K562 (cell line): ENCODE results near the gene FAM20B. TPM values are rescaled to one million over a fixed set of nuclear protein-coding genes. Genes with fewer than 3 reads are reported as not detected.

Experiments
- ATF2 ChIP-seq: sonication (generic); formaldehyde crosslinking; IDR thresholded peaks from 2 replicates; pipeline ENCODE4 v1.8.1; 2022; ENCODE audit warnings: missing genetic modification reagents
- CBX5 ChIP-seq: IDR thresholded peaks from 2 replicates; pipeline ENCODE4 v1.6.1; 2014; ENCODE audit warnings: low read depth, borderline replicate concordance
- ETS1 ChIP-seq: conservative IDR thresholded peaks from 2 replicates; pipeline ENCODE4 v1.6.1; 2011; ENCODE audit warnings: low read depth, mild to moderate bottlenecking, low read length; ENCODE audit not compliant: control insufficient read depth
- EZH2 ChIP-seq: IDR thresholded peaks from 2 replicates; pipeline ENCODE4 v1.6.1; 2012; ENCODE audit warnings: low read depth, mild to moderate bottlenecking, inconsistent platforms, low read length, borderline replicate concordance
- ILF3 ChIP-seq: fragments of 450-650 bp; IDR thresholded peaks from 2 replicates; pipeline ENCODE4 v1.6.1; 2018; ENCODE audit warnings: antibody characterized with exemption, mild to moderate bottlenecking, moderate library complexity, borderline replicate concordance
- MAZ ChIP-seq, 2 experiments: fragments of 450-650 bp in 1 of 2; sonication (generic) in 1 of 2; formaldehyde crosslinking; IDR thresholded peaks in 1 of 2; conservative IDR thresholded peaks in 1 of 2; 2 replicates each; pipeline versions ENCODE4 v1.4.0 to v1.5.0; 2020; ENCODE audit warnings: mild to moderate bottlenecking in 1 of 2, missing genetic modification reagents in 1 of 2
- MCM5 ChIP-seq: fragments of 450-650 bp; IDR thresholded peaks from 2 replicates; pipeline ENCODE4 v1.6.1; 2016; ENCODE audit warnings: low read depth
- MYNN ChIP-seq, 2 experiments: sonication (generic); formaldehyde crosslinking in 1 of 2; IDR thresholded peaks; 2 replicates each; pipeline versions ENCODE4 v1.5.0 to v1.6.1; 2016 to 2020; ENCODE audit warnings: antibody characterized with exemption in 1 of 2, missing genetic modification reagents in 1 of 2
- NCOA1 ChIP-seq: fragments of 450-650 bp; IDR thresholded peaks from 2 replicates; pipeline ENCODE4 v1.6.1; 2016; ENCODE audit warnings: low read depth
- PHTF2 ChIP-seq: fragments of 250-450 bp; sonication (Bioruptor Pico); IDR thresholded peaks from 2 replicates; pipeline ENCODE4 v1.5.0; 2021; ENCODE audit warnings: mild to moderate bottlenecking
- POLR2B ChIP-seq: fragments of 450-650 bp; IDR thresholded peaks from 2 replicates; pipeline ENCODE4 v1.6.1; 2018; ENCODE audit warnings: low read depth; ENCODE audit not compliant: partially characterized antibody
- POLR3A ChIP-seq: IDR thresholded peaks from 2 replicates; pipeline ENCODE4 v1.6.1; 2011; ENCODE audit warnings: borderline replicate concordance, mild to moderate bottlenecking, moderate library complexity; ENCODE audit not compliant: insufficient read length, insufficient read depth; ENCODE audit errors: extremely low read depth
- RBBP5 ChIP-seq: fragments of 200-600 bp; sonication (generic); IDR thresholded peaks from 2 replicates; pipeline ENCODE4 v1.6.1; 2012; ENCODE audit warnings: borderline replicate concordance, mild to moderate bottlenecking, low read length, control low read depth, inconsistent platforms; ENCODE audit not compliant: insufficient read depth, poor library complexity, severe bottlenecking
- RFX5 ChIP-seq: IDR thresholded peaks from 2 replicates; pipeline ENCODE4 v1.6.1; 2011; ENCODE audit warnings: low read depth, mild to moderate bottlenecking, improper control_type of control experiment, low read length
- SMAD3 ChIP-seq: fragments of 450-650 bp; formaldehyde crosslinking; conservative IDR thresholded peaks from 2 replicates; pipeline ENCODE4 v1.4.0; 2020; ENCODE audit warnings: mild to moderate bottlenecking
- SMARCA4 ChIP-seq: fragments of 450-650 bp; IDR thresholded peaks from 2 replicates; pipeline ENCODE4 v1.6.1; 2016
- ZFP91 ChIP-seq: sonication (generic); formaldehyde crosslinking; IDR thresholded peaks from 2 replicates; pipeline ENCODE4 v1.8.0; 2022; ENCODE audit warnings: mild to moderate bottlenecking, missing genetic modification reagents
- ZNF436 ChIP-seq: fragments of 250-450, 450-650 bp; sonication (Bioruptor Pico); formaldehyde crosslinking; IDR thresholded peaks from 2 replicates; pipeline ENCODE4 v1.7.0; 2020; ENCODE audit warnings: mild to moderate bottlenecking
- ZNF57 ChIP-seq: fragments of 450-650 bp; formaldehyde crosslinking; IDR thresholded peaks from 2 replicates; pipeline ENCODE4 v1.4.0; 2020; ENCODE audit warnings: mild to moderate bottlenecking, moderate library complexity
- ZNF584 ChIP-seq: fragments of 200-800 bp; sonication (Bioruptor generic); IDR thresholded peaks from 2 replicates; pipeline ENCODE4 v1.6.1; 2016; ENCODE audit warnings: low read depth, mild to moderate bottlenecking, missing genetic modification characterization, missing compliant biosample characterization
- polyA plus RNA-seq, 8 experiments: library from polyadenylated mRNA; depleted of rRNA in 4 of 8; stranded (reverse) in 5 of 8; unstranded in 3 of 8; fragments of >200 nt; fragmentation: Nextera tagmentation in 2 of 8; fragmentation: Illumina TruSeq in 1 of 8; extraction: Ambion mirVana in 2 of 8; extraction: Trizol in 1 of 8; gene quantifications; 2 replicates each; pipeline versions ENCODE4 v1.2.1 to v1.2.3, GENCODE V29; 2011 to 2014; ENCODE audit warnings: inconsistent platforms in 1 of 8, missing spikeins in 1 of 8
- total RNA-seq, 7 experiments: library from RNA; depleted of rRNA in 6 of 7; stranded (reverse); fragments of >200 nt in 6 of 7; fragmentation: Illumina TruSeq in 2 of 7; extraction: Trizol in 2 of 7; gene quantifications; 2 replicates each; pipeline versions ENCODE4 v1.2.1 to v1.2.3, GENCODE V29; 2011 to 2021; ENCODE audit warnings: low replicate concordance in 1 of 7
- TF ChIP-seq, protein P1 (sequence below): fragments of 250-450 bp; sonication (Bioruptor Pico); IDR thresholded peaks from 2 replicates; pipeline ENCODE4 v1.6.1; 2021; ENCODE audit warnings: mild to moderate bottlenecking

FAM20B gene
- total and polyA plus RNA-seq, 9 of the 15 experiments (the other 6 are each of a cell fraction or from before 2014, with no cell fraction given) = 7.2 to 67.5 (median 42.9) TPM

DNA sequence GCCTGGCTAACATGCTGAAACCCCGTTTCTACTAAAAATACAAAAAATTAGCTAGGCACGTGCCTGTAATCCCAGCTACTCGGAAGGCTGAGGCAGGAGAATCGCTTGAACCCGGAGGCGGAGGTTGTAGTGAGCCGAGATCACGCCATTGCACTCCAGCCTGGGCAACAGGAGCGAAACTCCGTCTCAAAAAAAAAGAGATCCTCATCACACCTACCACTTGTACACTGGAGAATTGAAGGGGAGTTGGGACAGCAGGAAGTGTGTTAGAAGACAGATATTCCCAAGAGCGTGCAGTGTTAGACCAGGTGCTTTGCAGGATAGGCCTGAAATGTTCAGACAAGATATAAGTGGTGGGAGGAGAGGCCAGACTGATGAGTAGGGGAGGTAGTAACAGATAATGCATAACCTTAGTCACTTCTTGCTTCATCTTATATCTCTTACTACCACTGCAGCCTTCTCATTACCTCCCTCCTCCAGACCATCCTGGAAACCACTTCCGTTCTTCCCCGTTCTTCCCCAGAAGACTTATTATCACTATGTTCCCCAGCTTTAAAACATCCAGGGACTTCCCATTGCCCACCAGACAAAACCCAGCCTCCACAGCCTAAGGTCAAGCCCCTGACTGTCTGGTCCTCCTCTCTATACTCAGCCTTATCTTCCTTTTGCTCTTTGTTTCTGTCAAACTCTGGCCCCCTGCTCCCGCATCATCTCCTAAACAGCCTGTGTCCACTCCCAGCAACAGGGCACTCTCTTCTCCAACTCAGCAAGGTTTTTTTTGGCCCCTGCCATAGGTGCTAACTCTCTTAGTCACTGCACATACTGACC is 21.3 kb downstream of the FAM20B start (continued):
- TF ChIP-seq SMAD3 (CRISPR knock-in tag) = peak; percentile 92
- no peak for TF ChIP-seq MCM5
- TF ChIP-seq EZH2 = peak; percentile 96; the same call in 1 of the 2 replicates
- 0 out of 2 replicates have a peak, but pooled peaks have one; percentile 16 for TF ChIP-seq ZNF436 (CRISPR knock-in tag)
- TF ChIP-seq POLR3A = no peak
- no peak for TF ChIP-seq ZFP91 (CRISPR knock-in tag)
- peak; percentile 51 for TF ChIP-seq POLR2B
- peak; percentile 98 for TF ChIP-seq ETS1
- TF ChIP-seq SMARCA4 = peak; percentile 100
- TF ChIP-seq RBBP5 = peak; percentile 79
- no peak for TF ChIP-seq PHTF2 (CRISPR knock-in tag)
- peak; percentile 95 for TF ChIP-seq MYNN (IDR thresholded peaks at IDR 0.05)
- no peak for TF ChIP-seq MYNN (CRISPR knock-in tag; IDR thresholded peaks at IDR 0.05)
- TF ChIP-seq ILF3 = peak; percentile 49; the same call in 1 of the 2 replicates
- no peak; the same call in 1 of the 2 replicates for TF ChIP-seq RFX5
- TF ChIP-seq ZNF584 = peak; percentile 99
- TF ChIP-seq CBX5 = 0 out of 2 replicates have a peak, but pooled peaks have one; percentile 17
- TF ChIP-seq MAZ (CRISPR knock-in tag; conservative IDR thresholded peaks at IDR 0.05 in 1 of 2, IDR thresholded peaks at IDR 0.05 in 1 of 2) = peak; percentile 84 to 95
- TF ChIP-seq ZNF57 (CRISPR knock-in tag) = no peak
- TF ChIP-seq NCOA1 = peak; percentile 98
- TF ChIP-seq, protein P1, sequence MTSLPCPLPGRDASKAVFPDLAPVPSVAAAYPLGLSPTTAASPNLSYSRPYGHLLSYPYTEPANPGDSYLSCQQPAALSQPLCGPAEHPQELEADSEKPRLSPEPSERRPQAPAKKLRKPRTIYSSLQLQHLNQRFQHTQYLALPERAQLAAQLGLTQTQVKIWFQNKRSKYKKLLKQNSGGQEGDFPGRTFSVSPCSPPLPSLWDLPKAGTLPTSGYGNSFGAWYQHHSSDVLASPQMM (CRISPR knock-in tag) = no peak
- TF ChIP-seq ATF2 (CRISPR knock-in tag) = no peak
